K562 (cell line): Measurements from ENCODE around the gene OR2A25. TPM values are rescaled to one million over a fixed set of nuclear protein-coding genes. Genes with fewer than 3 reads are reported as not detected.
A peak's percentile ranks its signal among the peaks of the same experiment; 100 is the strongest.
"Not testable (repeated sequence)": the region's sequence is repeated elsewhere in the genome, so short reads cannot be mapped to it uniquely, and the experiment has no call there.

ENCODE experiments used
- ATAC-seq: fragments of 200-7000 bp; cut with Tn5 transposase; 3 replicates; pipeline ENCODE4 v1.9.1; 2020; ENCODE audit warnings: moderate library complexity
- BruUV-seq: library from RNA; stranded (reverse); fragments of 400-500 nt; replicated peaks from 2 replicates; lab custom pipeline; 2021; lab: Mats Ljungman, UMichigan
- CTCF ChIA-PET: fragments of 300-600 bp; formaldehyde crosslinking; extraction: SDS; loops from one replicate; lab custom pipeline; 2021; ENCODE audit warnings: low intra/inter-chr PET ratio; lab: Yijun Ruan, JAX
- POLR2A ChIA-PET: fragments of 300-600, 350-650 bp; sonication (Branson Sonifier 250); formaldehyde crosslinking; extraction: SDS; loops from one replicate; lab custom pipeline; 2021; ENCODE audit warnings: antibody characterized with exemption, inconsistent platforms; lab: Yijun Ruan, JAX
- DNase-seq, 4 experiments: peaks; one replicate each; pipeline versions ENCODE4 v3.0.0 to v3.0.0-alpha.2; 2011 to 2018; ENCODE audit warnings: low spot score in 3 of 4, mixed read lengths in 3 of 4; ENCODE audit errors: extremely low read depth in 1 of 4
- FAIRE-seq: peaks from 2 replicates; lab custom pipeline; 2011; peaks lifted over from hg19 to GRCh38; lab: Jason Lieb, UNC
- H2AFZ ChIP-seq: 2 replicates; pipeline ENCODE4 v1.6.0; 2011; ENCODE audit warnings: low read depth, low read length, control low read depth, inconsistent platforms
- H3K27ac ChIP-seq: fragments of 200-600 bp; 3 replicates; pipeline ENCODE4 v1.8.0; 2011; ENCODE audit warnings: low read depth, mild to moderate bottlenecking, control low read depth, inconsistent platforms, low read length, moderate library complexity, mixed read lengths; ENCODE audit errors: extremely low read depth
- H3K27me3 ChIP-seq, 2 experiments: fragments of 300-600 bp in 1 of 2; 2 replicates in 1 of 2; 3 replicates in 1 of 2; pipeline versions ENCODE4 v1.6.0 to v1.8.0; 2011; ENCODE audit warnings: inconsistent platforms in 2 of 2, low read length in 2 of 2, mild to moderate bottlenecking in 1 of 2, mixed read lengths in 1 of 2, moderate library complexity in 1 of 2; ENCODE audit not compliant: control insufficient read depth in 2 of 2, insufficient read depth in 2 of 2
- H3K36me3 ChIP-seq: fragments of 300-600 bp; 3 replicates; pipeline ENCODE4 v1.8.0; 2011; ENCODE audit warnings: mild to moderate bottlenecking, low read length, inconsistent platforms; ENCODE audit not compliant: control insufficient read depth, insufficient read depth
- H3K4me1 ChIP-seq, 2 experiments: fragments of 200-600 bp in 1 of 2; replicated peaks in 1 of 2; 2 replicates in 1 of 2; 3 replicates in 1 of 2; pipeline versions ENCODE4 v1.5.1 to v1.8.0; 2011; ENCODE audit warnings: inconsistent platforms in 2 of 2, low read length in 2 of 2, mild to moderate bottlenecking in 1 of 2, mixed read lengths in 1 of 2, moderate library complexity in 1 of 2; ENCODE audit not compliant: control insufficient read depth in 2 of 2, insufficient read depth in 2 of 2
- H3K4me2 ChIP-seq: 2 replicates; pipeline ENCODE4 v1.6.1; 2011; ENCODE audit warnings: low read length, control low read depth, inconsistent platforms, mixed read lengths; ENCODE audit not compliant: insufficient read depth
- H3K4me3 ChIP-seq: fragments of 200-600 bp; sonication (generic), shearing (Covaris generic); 2 replicates; pipeline ENCODE4 v1.5.1; 2016; ENCODE audit warnings: control low read depth, inconsistent platforms
- H3K79me2 ChIP-seq: fragments of 200-600 bp; 3 replicates; pipeline ENCODE4 v1.8.0; 2011; ENCODE audit warnings: low read length, inconsistent platforms; ENCODE audit not compliant: control insufficient read depth, insufficient read depth
- H3K9ac ChIP-seq, 2 experiments: 2 replicates each; pipeline versions ENCODE4 v1.6.0 to v1.6.1; 2011; ENCODE audit warnings: low read depth in 2 of 2, low read length in 2 of 2, control low read depth in 1 of 2, inconsistent platforms in 1 of 2, mild to moderate bottlenecking in 1 of 2, mixed read lengths in 1 of 2; ENCODE audit not compliant: insufficient read depth in 1 of 2
- H3K9me1 ChIP-seq: one replicate; pipeline ENCODE4 v1.6.0; 2011; ENCODE audit warnings: inconsistent platforms, mild to moderate bottlenecking, low read length, moderate library complexity; ENCODE audit not compliant: control insufficient read depth, insufficient read depth
- H3K9me3 ChIP-seq: replicated peaks from 2 replicates; pipeline ENCODE4 v1.5.1; 2011; ENCODE audit warnings: low read depth, low read length, inconsistent platforms; ENCODE audit not compliant: control insufficient read depth, insufficient read depth
- H4K20me1 ChIP-seq: replicated peaks from 2 replicates; pipeline ENCODE4 v1.6.1; 2011; ENCODE audit warnings: low read length, inconsistent platforms, mixed read lengths; ENCODE audit not compliant: control insufficient read depth, insufficient read depth
- CBX3 ChIP-seq, 2 experiments: IDR thresholded peaks; 1 replicate in 1 of 2; 2 replicates in 1 of 2; pipeline ENCODE4 v1.6.1; 2012; ENCODE audit warnings: inconsistent platforms in 2 of 2, low read length in 2 of 2, borderline replicate concordance in 1 of 2, control low read depth in 1 of 2
- FOSL1 ChIP-seq: fragments of 200-800 bp; sonication (Bioruptor generic); conservative IDR thresholded peaks from 2 replicates; pipeline ENCODE4 v1.6.1; 2016; ENCODE audit warnings: missing genetic modification characterization, missing compliant biosample characterization
- IRF2 ChIP-seq: sonication (generic); formaldehyde crosslinking; IDR thresholded peaks from 2 replicates; pipeline ENCODE4 v1.8.1; 2022; ENCODE audit warnings: mild to moderate bottlenecking, missing genetic modification reagents
- MYBL2 ChIP-seq, 2 experiments: fragments of 450-650 bp in 1 of 2; sonication (generic) in 1 of 2; formaldehyde crosslinking in 1 of 2; IDR thresholded peaks; 2 replicates each; pipeline versions ENCODE4 v1.6.1 to v1.8.1; 2017 to 2022; ENCODE audit warnings: borderline replicate concordance in 1 of 2, inconsistent platforms in 1 of 2, low read depth in 1 of 2, mild to moderate bottlenecking in 1 of 2, missing genetic modification reagents in 1 of 2, moderate library complexity in 1 of 2
- YY1 ChIP-seq, 3 experiments: IDR thresholded peaks; 2 replicates each; pipeline ENCODE4 v1.6.1; 2011; ENCODE audit warnings: low read length in 2 of 3, mild to moderate bottlenecking in 2 of 3, moderate library complexity in 2 of 3, borderline replicate concordance in 1 of 3, control low read depth in 1 of 3, low read depth in 1 of 3; ENCODE audit not compliant: insufficient read depth in 3 of 3, insufficient replicate concordance in 2 of 3, control insufficient read depth in 1 of 3, insufficient read length in 1 of 3; ENCODE audit errors: extremely low read depth in 1 of 3
- ZFP36 ChIP-seq: fragments of 150-350 bp; IDR thresholded peaks from 2 replicates; pipeline ENCODE4 v1.6.1; 2018; ENCODE audit warnings: low read length, low read depth; ENCODE audit not compliant: partially characterized antibody
- WGBS: fragments of 100-300 bp; shearing (Covaris generic); methylation state at CpG from one replicate; pipeline ENCODE4 v1.1.6; 2016; ENCODE audit warnings: low coverage, mixed read lengths; ENCODE audit not compliant: insufficient coverage; ENCODE audit errors: missing lambda C conversion rate; 5-methylcytosine and 5-hydroxymethylcytosine counted together
- in situ Hi-C: fragments of 300-500 bp; cut with MboI; formaldehyde crosslinking; loops from 4 replicates; pipeline ENCODE4 v1.15.0; 2018; ENCODE audit warnings: inconsistent platforms, mixed read lengths
- intact Hi-C: fragments of 100-400 bp; cut with micrococcal nuclease; formaldehyde crosslinking; loops from 2 replicates; pipeline ENCODE4 v1.14.2; 2022
- polyA plus RNA-seq, 8 experiments: library from polyadenylated mRNA; depleted of rRNA in 4 of 8; stranded (reverse) in 5 of 8; unstranded in 3 of 8; fragments of >200 nt; fragmentation: Nextera tagmentation in 2 of 8; fragmentation: Illumina TruSeq in 1 of 8; extraction: Ambion mirVana in 2 of 8; extraction: Trizol in 1 of 8; gene quantifications; 2 replicates each; pipeline versions ENCODE4 v1.2.1 to v1.2.3, GENCODE V29; 2011 to 2014; ENCODE audit warnings: inconsistent platforms in 1 of 8, missing spikeins in 1 of 8
- total RNA-seq, 7 experiments: library from RNA; depleted of rRNA in 6 of 7; stranded (reverse); fragments of >200 nt in 6 of 7; fragmentation: Illumina TruSeq in 2 of 7; extraction: Trizol in 2 of 7; gene quantifications; 2 replicates each; pipeline versions ENCODE4 v1.2.1 to v1.2.3, GENCODE V29; 2011 to 2021; ENCODE audit warnings: low replicate concordance in 1 of 7
- TF ChIP-seq, protein P1 (sequence below): fragments of 450-650 bp; conservative IDR thresholded peaks from 2 replicates; pipeline ENCODE4 v1.6.1; 2016; ENCODE audit warnings: missing genetic modification characterization, low read depth, mild to moderate bottlenecking, control low read depth, missing compliant biosample characterization

The OR2A25 gene
- total and polyA plus RNA-seq, 9 of the 15 experiments (the other 6 are each of a cell fraction or from before 2014, with no cell fraction given) = not detected

DNA sequence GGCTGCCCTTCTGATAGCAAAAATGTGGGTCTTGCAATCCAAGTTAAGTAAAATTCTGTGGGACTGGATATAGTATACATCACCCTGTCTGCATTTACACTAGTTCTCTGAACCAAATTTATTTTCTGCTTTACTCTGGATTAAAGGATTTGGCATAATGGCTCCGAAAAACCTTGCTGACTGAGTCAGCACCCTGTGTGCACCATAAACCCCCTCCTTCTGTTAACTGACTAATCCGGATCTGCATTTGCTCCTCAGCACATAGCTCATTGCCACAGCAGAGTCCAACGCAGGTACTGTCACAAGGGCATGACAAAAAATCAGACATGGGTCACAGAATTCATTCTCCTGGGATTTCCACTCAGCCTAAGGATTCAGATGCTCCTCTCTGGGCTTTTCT, 19.5 kb upstream of the OR2A25 start (continued):
- no peak for TF ChIP-seq IRF2
- no peak for TF ChIP-seq ZFP36
- no peak for TF ChIP-seq CBX3 (IDR thresholded peaks at IDR 0.05; ENCODE audit: borderline replicate concordance in 1 of 2, low read length in 2 of 2)
- TF ChIP-seq, protein P1, sequence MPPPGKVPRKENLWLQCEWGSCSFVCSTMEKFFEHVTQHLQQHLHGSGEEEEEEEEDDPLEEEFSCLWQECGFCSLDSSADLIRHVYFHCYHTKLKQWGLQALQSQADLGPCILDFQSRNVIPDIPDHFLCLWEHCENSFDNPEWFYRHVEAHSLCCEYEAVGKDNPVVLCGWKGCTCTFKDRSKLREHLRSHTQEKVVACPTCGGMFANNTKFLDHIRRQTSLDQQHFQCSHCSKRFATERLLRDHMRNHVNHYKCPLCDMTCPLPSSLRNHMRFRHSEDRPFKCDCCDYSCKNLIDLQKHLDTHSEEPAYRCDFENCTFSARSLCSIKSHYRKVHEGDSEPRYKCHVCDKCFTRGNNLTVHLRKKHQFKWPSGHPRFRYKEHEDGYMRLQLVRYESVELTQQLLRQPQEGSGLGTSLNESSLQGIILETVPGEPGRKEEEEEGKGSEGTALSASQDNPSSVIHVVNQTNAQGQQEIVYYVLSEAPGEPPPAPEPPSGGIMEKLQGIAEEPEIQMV (tag) = no peak
- no peak for TF ChIP-seq MYBL2 (IDR thresholded peaks at IDR 0.05; ENCODE audit: low read depth)
- TF ChIP-seq MYBL2 (CRISPR knock-in tag; IDR thresholded peaks at IDR 0.05; ENCODE audit: borderline replicate concordance) = no peak
- TF ChIP-seq FOSL1 (tag) = no peak
- TF ChIP-seq, all 486 proteins: peak for 0

DNA sequence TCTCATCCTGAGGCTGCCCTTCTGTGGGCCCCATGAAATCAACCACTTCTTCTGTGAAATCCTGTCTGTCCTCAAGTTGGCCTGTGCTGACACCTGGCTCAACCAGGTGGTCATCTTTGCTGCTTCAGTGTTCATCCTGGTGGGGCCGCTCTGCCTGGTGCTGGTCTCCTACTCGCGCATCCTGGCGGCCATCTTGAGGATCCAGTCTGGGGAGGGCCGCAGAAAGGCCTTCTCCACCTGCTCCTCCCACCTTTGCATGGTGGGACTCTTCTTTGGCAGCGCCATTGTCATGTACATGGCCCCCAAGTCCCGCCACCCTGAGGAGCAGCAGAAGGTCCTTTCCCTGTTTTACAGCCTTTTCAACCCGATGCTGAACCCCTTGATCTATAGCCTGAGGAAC, 18.7 kb upstream of the OR2A25 start:
- H3K4me3 ChIP-seq, POLR2A ChIA-PET, DNase-seq, H3K9me1 ChIP-seq, H3K36me3 ChIP-seq, H3K9me3 ChIP-seq, BruUV-seq, intact Hi-C loops, H2AFZ ChIP-seq, H4K20me1 ChIP-seq, H3K27me3 ChIP-seq, ATAC-seq, H3K9ac ChIP-seq, in situ Hi-C loops, FAIRE-seq, H3K79me2 ChIP-seq, H3K4me1 ChIP-seq, H3K4me2 ChIP-seq, CTCF ChIA-PET, H3K27ac ChIP-seq: not testable (repeated sequence)
- WGBS = 2% methylated on average over 8 of the region's 8 CpGs
- TF ChIP-seq YY1 (IDR thresholded peaks at IDR 0.05; ENCODE audit: borderline replicate concordance in 1 of 3, control insufficient read depth in 1 of 3, extremely low read depth in 1 of 3, insufficient read depth in 3 of 3, insufficient read length in 1 of 3, insufficient replicate concordance in 2 of 3, low read depth in 1 of 3, low read length in 2 of 3) = peak in 1 of 3 experiments; percentile 40
